Karpas-422 (cell line): ENCODE measurements around the gene GSDMA. TPM values are rescaled to one million over a fixed set of nuclear protein-coding genes. Genes with fewer than 3 reads are reported as not detected.

ENCODE experiments used
- DNase-seq: peaks from one replicate; pipeline ENCODE4 v3.0.0-alpha.2; 2015
- H2AFZ ChIP-seq: fragments of 200-600 bp; sonication (generic); 2 replicates; pipeline ENCODE4 v1.6.1; 2014; ENCODE audit warnings: antibody characterized with exemption, low read length, mixed read lengths
- H3K27ac ChIP-seq: fragments of 200-600 bp; sonication (generic); 2 replicates; pipeline ENCODE4 v1.5.1; 2014; ENCODE audit warnings: mild to moderate bottlenecking, low read length, moderate library complexity
- H3K27me3 ChIP-seq: fragments of 200-600 bp; sonication (generic); 2 replicates; pipeline ENCODE4 v1.6.1; 2014; ENCODE audit warnings: low read length, mixed read lengths
- H3K36me3 ChIP-seq: fragments of 200-600 bp; sonication (generic); 2 replicates; pipeline ENCODE4 v1.6.1; 2014; ENCODE audit warnings: low read length, mixed read lengths; ENCODE audit not compliant: insufficient read depth
- H3K4me1 ChIP-seq: fragments of 200-600 bp; sonication (generic); 2 replicates; pipeline ENCODE4 v1.6.1; 2014; ENCODE audit warnings: mild to moderate bottlenecking, low read length, mixed read lengths
- H3K4me2 ChIP-seq: fragments of 200-600 bp; sonication (generic); 2 replicates; pipeline ENCODE4 v1.6.1; 2014; ENCODE audit warnings: low read length, low read depth, mild to moderate bottlenecking; ENCODE audit not compliant: poor library complexity, severe bottlenecking
- H3K4me3 ChIP-seq: fragments of 200-600 bp; sonication (generic); 2 replicates; pipeline ENCODE4 v1.5.1; 2014; ENCODE audit warnings: mild to moderate bottlenecking, antibody characterized with exemption, low read length, mixed read lengths
- H3K79me2 ChIP-seq: fragments of 200-600 bp; sonication (generic); 2 replicates; pipeline ENCODE4 v1.6.1; 2014; ENCODE audit warnings: mild to moderate bottlenecking, low read length, mixed read lengths
- H3K9ac ChIP-seq: fragments of 200-600 bp; sonication (generic); 2 replicates; pipeline ENCODE4 v1.6.0; 2014; ENCODE audit warnings: low read length
- H3K9me2 ChIP-seq: fragments of 200-600 bp; sonication (generic), shearing (Covaris generic); replicated peaks from 2 replicates; pipeline ENCODE4 v1.6.0; 2014; ENCODE audit warnings: mild to moderate bottlenecking, low read length, moderate library complexity; ENCODE audit not compliant: insufficient read depth
- H3K9me3 ChIP-seq: fragments of 300-700, 200-600 bp; sonication (generic); 2 replicates; pipeline ENCODE4 v1.6.1; 2014; ENCODE audit warnings: low read length, mixed read lengths
- H4K20me1 ChIP-seq: fragments of 200-600 bp; sonication (generic); 2 replicates; pipeline ENCODE4 v1.6.1; 2014; ENCODE audit warnings: mild to moderate bottlenecking, antibody characterized with exemption, low read length, low read depth; ENCODE audit not compliant: insufficient read depth
- total RNA-seq: library from RNA; depleted of rRNA; stranded (reverse); fragments of >200 nt; shearing (Covaris generic); gene quantifications from 2 replicates; pipeline ENCODE4 v1.2.3, GENCODE V29; 2014; ENCODE audit warnings: low replicate concordance

The GSDMA gene
- total RNA-seq, 1 experiment from 2014 or later: not detected

DNA sequence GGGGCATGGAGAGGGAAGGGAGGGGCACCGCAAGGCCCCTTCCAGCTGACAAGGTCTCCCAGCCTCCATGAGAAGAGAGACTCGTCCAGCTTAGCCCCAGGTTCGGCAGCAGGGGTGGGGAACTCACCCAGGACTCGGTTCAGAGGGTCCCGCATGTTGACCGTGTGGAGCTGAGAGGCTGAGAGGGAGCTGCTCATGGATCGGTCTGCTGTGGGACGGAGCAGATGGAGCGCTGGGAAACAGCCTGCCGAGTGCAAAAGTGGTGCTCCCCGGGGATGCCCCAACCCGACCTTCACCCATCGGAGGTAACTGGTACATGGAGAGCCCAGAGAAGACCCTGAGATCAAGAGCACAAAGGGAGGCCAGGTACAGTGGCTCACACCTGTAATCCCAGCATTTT lies 57.3 kb downstream of the GSDMA start:
- Histone ChIP-seq H2AFZ (no peak overlapping the region), H3K4me1 (no peaks in the 10 kb centered on the region), H3K9ac (no peak overlapping the region), H3K9me2 (no peaks in the 10 kb centered on the region), H3K36me3 (no peaks in the 10 kb centered on the region), H3K4me3 (no peak overlapping the region), H3K27ac (no peak overlapping the region), H3K4me2 (no peak overlapping the region), H3K27me3 (no peaks in the 10 kb centered on the region), H4K20me1 (no peaks in the 10 kb centered on the region), H3K79me2 (no peaks in the 10 kb centered on the region), H3K9me3 (no peaks in the 10 kb centered on the region)
- DNase-seq: no peak

DNA sequence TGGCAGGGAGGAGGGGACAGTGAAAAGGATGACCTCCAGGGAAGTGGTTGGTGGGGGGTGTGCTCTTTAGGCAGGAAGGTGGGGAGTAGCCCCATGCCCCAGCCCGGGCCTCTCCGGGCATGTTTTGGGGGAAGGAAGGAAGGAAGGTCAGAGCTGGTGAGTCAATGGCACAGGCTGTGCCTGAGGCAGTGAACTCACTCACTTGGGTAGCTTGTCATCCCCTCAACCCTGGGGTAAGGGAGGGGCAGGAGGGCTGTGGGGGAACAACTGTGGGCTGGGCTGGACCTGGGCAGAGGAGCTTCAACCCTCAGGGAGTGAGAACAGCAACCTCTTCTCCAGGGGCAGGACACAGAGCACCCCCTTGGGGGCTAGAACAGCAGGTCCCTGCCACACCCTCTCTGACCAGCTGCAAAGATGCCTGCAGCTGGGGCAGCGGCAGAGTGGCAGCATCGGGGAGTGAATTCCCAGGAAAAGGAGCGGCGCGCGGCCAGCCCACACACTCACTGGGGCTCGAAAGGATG lies 58.7 kb downstream of the GSDMA start:
- Histone ChIP-seq H3K27ac (no peak overlapping the region), H2AFZ (no peak overlapping the region), H3K27me3 (no peaks in the 10 kb centered on the region), H3K4me1 (no peaks in the 10 kb centered on the region), H3K9me3 (no peaks in the 10 kb centered on the region), H3K9me2 (no peaks in the 10 kb centered on the region), H3K4me2 (no peak overlapping the region), H3K79me2 (no peaks in the 10 kb centered on the region), H3K36me3 (peaks cover 7% of the 10 kb centered on the region), H3K4me3 (no peak overlapping the region), H4K20me1 (no peaks in the 10 kb centered on the region), H3K9ac (no peak overlapping the region)
- DNase-seq: no peak

DNA sequence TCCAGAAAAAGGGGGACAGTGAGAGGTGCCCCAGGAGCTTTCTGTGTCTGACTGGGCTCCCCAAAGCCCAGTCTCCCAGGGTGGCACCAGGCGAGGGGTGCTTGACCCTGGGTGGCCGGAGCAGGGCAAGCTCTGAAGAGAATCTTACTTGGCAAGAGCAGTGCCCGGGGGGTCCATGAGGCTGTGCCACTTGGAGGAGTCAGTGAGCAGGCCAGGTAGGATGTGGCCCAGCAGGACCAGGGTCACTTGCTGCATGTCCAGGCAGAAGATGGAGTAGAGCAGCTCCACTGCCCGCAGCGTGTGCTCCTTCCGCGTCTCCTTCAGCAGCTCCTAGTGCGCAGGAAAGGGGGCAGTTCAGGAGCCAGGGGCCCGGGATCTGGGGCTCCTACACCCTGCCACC lies 59.7 kb downstream of the GSDMA start:
- Histone ChIP-seq H3K27ac (no peak overlapping the region), H3K9ac (no peak overlapping the region), H2AFZ (no peak overlapping the region), H3K9me3 (no peaks in the 10 kb centered on the region), H3K4me3 (no peak overlapping the region), H3K36me3 (peaks cover 8% of the 10 kb centered on the region), H3K27me3 (no peaks in the 10 kb centered on the region), H3K9me2 (no peaks in the 10 kb centered on the region), H3K4me2 (no peak overlapping the region), H3K4me1 (no peaks in the 10 kb centered on the region), H4K20me1 (no peaks in the 10 kb centered on the region), H3K79me2 (no peaks in the 10 kb centered on the region)
- DNase-seq: no peak

DNA sequence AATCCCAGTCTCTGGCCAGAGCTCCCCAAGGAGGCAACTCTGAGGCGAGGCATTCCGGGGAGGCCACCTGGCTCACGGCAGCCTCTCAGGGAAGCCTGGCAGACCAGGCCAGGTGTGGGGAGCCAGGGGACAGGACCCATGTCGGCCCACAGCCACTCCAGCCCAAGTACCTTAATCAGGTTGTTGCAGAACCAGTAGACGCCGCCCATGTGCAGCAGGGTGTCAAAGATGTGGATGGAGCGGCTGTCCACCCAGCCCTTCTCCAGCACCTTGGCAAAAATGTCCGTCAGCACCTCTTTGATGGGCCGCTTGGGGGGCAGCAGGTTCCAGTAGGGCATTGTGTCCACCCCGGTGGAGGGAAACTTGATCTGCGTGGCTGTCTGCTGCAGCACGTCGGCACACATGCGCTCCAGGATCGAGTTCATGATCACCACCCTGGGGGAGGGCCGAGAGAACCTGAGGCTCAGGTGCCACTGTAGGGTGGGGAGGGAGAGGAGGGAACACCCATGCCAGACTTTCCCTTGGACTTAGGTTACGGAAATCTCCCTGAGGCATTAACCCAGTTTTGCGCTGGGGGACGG lies 60.2 kb downstream of the GSDMA start:
- no peak for DNase-seq
- H2AFZ ChIP-seq: no peak overlapping the region
- no peaks in the 10 kb centered on the region for H3K9me3 ChIP-seq
- H3K9me2 ChIP-seq: no peaks in the 10 kb centered on the region
- H3K27ac ChIP-seq: no peak overlapping the region
- H3K4me1 ChIP-seq: no peaks in the 10 kb centered on the region
- H3K36me3 ChIP-seq: peaks cover 8% of the 10 kb centered on the region
- no peak overlapping the region for H3K4me3 ChIP-seq
- H3K4me2 ChIP-seq: no peak overlapping the region
- no peaks in the 10 kb centered on the region for H3K79me2 ChIP-seq
- H3K9ac ChIP-seq: no peak overlapping the region
- H3K27me3 ChIP-seq: no peaks in the 10 kb centered on the region
- no peaks in the 10 kb centered on the region for H4K20me1 ChIP-seq

DNA sequence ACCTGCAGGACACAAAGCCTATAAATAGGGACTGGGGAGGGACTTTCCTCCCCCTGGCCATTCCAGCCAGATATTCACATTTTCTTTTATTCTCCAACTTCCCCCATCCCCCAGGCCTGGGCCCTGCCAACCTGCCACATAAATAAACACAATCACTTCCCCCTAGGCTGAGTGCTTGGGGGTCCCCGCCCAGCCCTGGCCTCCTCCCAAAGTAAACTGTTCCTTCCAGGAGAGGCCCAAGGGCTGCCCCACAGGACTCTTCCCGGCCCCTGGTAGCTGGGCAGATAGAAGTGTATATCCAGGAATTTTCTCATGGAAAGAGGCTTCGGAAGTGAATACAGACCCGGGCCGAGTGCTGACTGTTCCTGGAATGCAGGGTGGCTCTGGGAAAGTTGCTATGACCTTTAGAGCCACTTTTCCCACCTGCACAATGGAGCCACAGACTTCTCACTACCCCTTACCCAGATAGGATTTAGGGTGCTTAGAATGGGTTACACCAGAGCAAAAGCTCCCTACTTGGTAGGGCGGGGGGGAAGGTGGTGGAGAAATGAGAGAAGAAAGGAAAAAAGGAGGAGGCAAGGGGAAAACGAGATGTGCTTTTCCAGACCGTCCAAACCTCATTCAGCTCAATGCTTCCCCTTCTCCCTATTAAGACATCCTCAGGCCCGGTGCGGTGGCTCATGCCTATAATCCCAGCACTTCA lies 60.9 kb downstream of the GSDMA start:
- no peaks in the 10 kb centered on the region for H3K4me1 ChIP-seq
- no peaks in the 10 kb centered on the region for H3K79me2 ChIP-seq
- no peak overlapping the region for H3K9ac ChIP-seq
- H4K20me1 ChIP-seq: no peaks in the 10 kb centered on the region
- H3K27me3 ChIP-seq: no peaks in the 10 kb centered on the region
- H3K9me3 ChIP-seq: no peaks in the 10 kb centered on the region
- peaks cover 8% of the 10 kb centered on the region for H3K36me3 ChIP-seq
- H3K4me2 ChIP-seq: no peak overlapping the region
- no peak for DNase-seq
- H3K27ac ChIP-seq: no peak overlapping the region
- no peaks in the 10 kb centered on the region for H3K9me2 ChIP-seq
- H3K4me3 ChIP-seq: no peak overlapping the region
- no peak overlapping the region for H2AFZ ChIP-seq

DNA sequence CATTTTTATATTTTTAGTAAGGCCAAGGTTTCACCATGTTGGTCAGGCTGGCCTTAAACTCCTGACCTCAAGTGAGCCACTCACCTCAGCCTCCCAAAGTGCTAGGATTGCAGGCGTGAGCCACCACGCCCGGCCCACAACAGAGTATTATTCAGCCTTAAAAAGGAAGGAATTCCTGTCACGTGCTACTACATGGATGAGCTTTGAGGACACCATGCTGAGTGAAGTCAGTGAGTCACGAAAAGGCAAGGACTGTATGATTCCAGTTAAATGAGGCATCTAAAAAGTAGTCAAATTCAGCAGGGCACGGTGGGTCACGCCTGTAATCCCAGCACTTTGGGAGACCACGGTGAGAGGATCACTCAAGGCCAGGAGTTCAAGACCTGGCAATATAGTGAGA lies 62.1 kb downstream of the GSDMA start:
- Histone ChIP-seq H3K9ac (no peak overlapping the region), H2AFZ (no peak overlapping the region), H3K4me1 (no peaks in the 10 kb centered on the region), H3K79me2 (no peaks in the 10 kb centered on the region), H4K20me1 (no peaks in the 10 kb centered on the region), H3K36me3 (peaks cover 11% of the 10 kb centered on the region), H3K9me3 (no peaks in the 10 kb centered on the region), H3K27ac (no peak overlapping the region), H3K4me2 (no peak overlapping the region), H3K4me3 (no peak overlapping the region), H3K9me2 (no peaks in the 10 kb centered on the region), H3K27me3 (no peaks in the 10 kb centered on the region)
- no peak for DNase-seq

DNA sequence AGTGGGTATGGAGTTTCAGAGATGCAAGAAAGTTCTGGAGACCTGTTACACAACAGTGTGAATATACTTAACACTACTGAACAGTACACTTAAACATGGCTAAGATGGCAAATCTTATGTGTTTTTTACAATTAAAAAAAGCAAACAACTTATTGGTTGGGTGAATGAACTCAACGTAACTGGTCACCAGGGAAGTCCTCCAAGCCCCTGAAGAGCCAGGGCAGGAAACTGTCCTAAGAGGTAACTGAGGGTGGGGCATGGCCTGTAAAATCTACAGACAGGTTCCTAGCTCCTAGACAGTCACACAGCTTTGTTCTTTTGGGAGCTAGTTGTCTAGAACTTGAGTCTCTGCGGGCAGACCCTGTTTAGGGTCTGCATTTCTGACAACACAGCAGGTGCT lies 62.8 kb downstream of the GSDMA start:
- H3K9me2 ChIP-seq: no peaks in the 10 kb centered on the region
- H4K20me1 ChIP-seq: no peaks in the 10 kb centered on the region
- no peak overlapping the region for H3K4me3 ChIP-seq
- no peak overlapping the region for H3K4me2 ChIP-seq
- H3K9ac ChIP-seq: no peak overlapping the region
- H3K4me1 ChIP-seq: no peaks in the 10 kb centered on the region
- no peak for DNase-seq
- no peak overlapping the region for H2AFZ ChIP-seq
- H3K79me2 ChIP-seq: no peaks in the 10 kb centered on the region
- no peak overlapping the region for H3K27ac ChIP-seq
- H3K9me3 ChIP-seq: no peaks in the 10 kb centered on the region
- H3K36me3 ChIP-seq: peaks cover 11% of the 10 kb centered on the region
- H3K27me3 ChIP-seq: no peaks in the 10 kb centered on the region

DNA sequence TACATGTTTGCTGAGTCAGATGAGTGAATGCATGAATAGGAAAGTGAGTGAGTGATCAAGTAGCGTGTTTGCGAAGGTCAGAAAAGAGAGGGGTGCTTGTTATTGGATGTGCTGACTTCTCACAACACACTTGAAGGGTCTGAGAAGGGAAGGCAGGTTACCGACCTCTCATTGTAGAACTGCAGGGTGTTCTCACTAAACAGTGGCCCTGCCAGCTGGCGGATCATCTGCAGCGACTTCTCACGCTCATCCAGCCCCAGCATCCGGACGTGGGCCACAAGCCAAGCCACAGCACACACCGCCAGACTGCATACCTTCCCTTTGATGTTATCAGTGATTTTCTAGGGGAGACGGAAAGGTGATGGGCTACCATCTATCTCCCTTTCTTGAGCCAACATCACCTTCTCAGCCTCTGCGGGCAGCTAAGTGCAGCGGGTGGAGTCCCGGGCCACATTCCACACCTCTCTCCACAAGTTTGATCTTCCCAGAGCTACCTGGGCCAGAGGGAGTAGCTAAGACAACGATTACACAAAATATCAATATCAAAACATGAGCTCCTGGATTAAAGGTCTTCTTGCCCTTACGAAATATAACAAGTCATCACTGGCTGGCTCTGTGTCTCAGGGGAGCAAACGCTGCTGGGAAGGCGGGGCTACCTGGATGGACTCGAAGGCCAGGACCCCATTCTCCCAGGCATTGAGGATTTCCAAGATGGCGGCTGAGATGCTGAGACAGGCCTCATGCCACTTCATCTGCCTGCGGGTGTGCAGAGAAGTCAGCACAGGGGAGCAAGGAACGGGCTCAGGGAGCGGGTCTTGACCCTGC lies 63.4 kb downstream of the GSDMA start:
- no peak overlapping the region for H3K9ac ChIP-seq
- no peaks in the 10 kb centered on the region for H3K79me2 ChIP-seq
- H3K4me2 ChIP-seq: no peak overlapping the region
- no peak overlapping the region for H3K27ac ChIP-seq
- no peaks in the 10 kb centered on the region for H3K4me1 ChIP-seq
- H2AFZ ChIP-seq: no peak overlapping the region
- no peak overlapping the region for H3K4me3 ChIP-seq
- H3K9me3 ChIP-seq: no peaks in the 10 kb centered on the region
- no peaks in the 10 kb centered on the region for H3K9me2 ChIP-seq
- peaks cover 11% of the 10 kb centered on the region for H3K36me3 ChIP-seq
- DNase-seq: no peak
- no peaks in the 10 kb centered on the region for H4K20me1 ChIP-seq
- no peaks in the 10 kb centered on the region for H3K27me3 ChIP-seq
